Mesothelial cell of epicardium (in vitro differentiated cells): ENCODE measurements around the gene PCNT. TPM values are rescaled to one million over a fixed set of nuclear protein-coding genes. Genes with fewer than 3 reads are reported as not detected.

Experiments
- DNase-seq, 2 experiments: peaks; one replicate each; pipeline ENCODE4 v3.0.0; 2021; ENCODE audit warnings: low spot score in 2 of 2; ENCODE audit not compliant: unreplicated experiment in 2 of 2
- H3K27ac Mint-ChIP-seq: 2 replicates; pipeline ENCODE4 v1.8.0; 2021; ENCODE audit warnings: mixed read lengths
- H3K27me3 Mint-ChIP-seq: 2 replicates; pipeline ENCODE4 v1.8.0; 2021; ENCODE audit warnings: low read depth, mixed read lengths
- H3K36me3 Mint-ChIP-seq: 2 replicates; pipeline ENCODE4 v1.8.0; 2021; ENCODE audit warnings: mixed read lengths
- H3K4me1 Mint-ChIP-seq: 2 replicates; pipeline ENCODE4 v1.8.0; 2021; ENCODE audit warnings: mixed read lengths
- H3K4me3 Mint-ChIP-seq: 2 replicates; pipeline ENCODE4 v1.8.0; 2021; ENCODE audit warnings: mild to moderate bottlenecking, moderate library complexity, mixed read lengths
- H3K9me3 Mint-ChIP-seq: 2 replicates; pipeline ENCODE4 v1.8.0; 2021; ENCODE audit warnings: mixed read lengths
- total RNA-seq: library from RNA; stranded (reverse); gene quantifications from 3 replicates; pipeline ENCODE4 v1.2.1, GENCODE V29; 2021
- TF ChIP-seq, protein P1 (sequence below): fragments of 200-600 bp; sonication (generic); IDR thresholded peaks from one replicate; pipeline ENCODE4 v1.5.0; 2021; ENCODE audit warnings: antibody characterized with exemption; ENCODE audit not compliant: unreplicated experiment

The PCNT gene
- total RNA-seq, 1 donor from 2014 or later: 41.8 TPM

DNA sequence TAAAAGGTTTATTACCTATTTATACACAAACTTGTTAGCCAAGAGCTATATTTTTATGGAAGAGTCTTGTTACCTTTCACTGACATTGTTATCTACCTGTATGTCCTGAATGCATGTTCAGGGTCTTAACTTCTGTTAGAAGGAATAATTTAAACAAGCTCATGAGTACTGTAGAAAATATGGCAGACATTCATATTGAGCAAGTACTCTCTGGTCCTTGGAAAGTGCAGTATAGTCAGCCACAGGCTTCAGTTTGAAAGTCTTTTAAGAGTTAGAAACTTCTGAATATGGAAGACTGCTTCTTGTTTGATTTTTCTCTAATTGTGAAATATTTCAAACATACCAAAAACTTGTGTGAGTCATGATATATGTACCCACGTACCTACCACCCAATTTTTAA lies 151.3 kb downstream of the PCNT start:
- Mint-ChIP-seq H3K27ac (no peak overlapping the region), H3K4me3 (no peak overlapping the region), H3K27me3 (no peaks in the 10 kb centered on the region), H3K4me1 (no peaks in the 10 kb centered on the region), H3K36me3 (peaks cover 8% of the 10 kb centered on the region), H3K9me3 (peaks cover 3% of the 10 kb centered on the region)
- DNase-seq: no peak
- TF ChIP-seq, protein P1, sequence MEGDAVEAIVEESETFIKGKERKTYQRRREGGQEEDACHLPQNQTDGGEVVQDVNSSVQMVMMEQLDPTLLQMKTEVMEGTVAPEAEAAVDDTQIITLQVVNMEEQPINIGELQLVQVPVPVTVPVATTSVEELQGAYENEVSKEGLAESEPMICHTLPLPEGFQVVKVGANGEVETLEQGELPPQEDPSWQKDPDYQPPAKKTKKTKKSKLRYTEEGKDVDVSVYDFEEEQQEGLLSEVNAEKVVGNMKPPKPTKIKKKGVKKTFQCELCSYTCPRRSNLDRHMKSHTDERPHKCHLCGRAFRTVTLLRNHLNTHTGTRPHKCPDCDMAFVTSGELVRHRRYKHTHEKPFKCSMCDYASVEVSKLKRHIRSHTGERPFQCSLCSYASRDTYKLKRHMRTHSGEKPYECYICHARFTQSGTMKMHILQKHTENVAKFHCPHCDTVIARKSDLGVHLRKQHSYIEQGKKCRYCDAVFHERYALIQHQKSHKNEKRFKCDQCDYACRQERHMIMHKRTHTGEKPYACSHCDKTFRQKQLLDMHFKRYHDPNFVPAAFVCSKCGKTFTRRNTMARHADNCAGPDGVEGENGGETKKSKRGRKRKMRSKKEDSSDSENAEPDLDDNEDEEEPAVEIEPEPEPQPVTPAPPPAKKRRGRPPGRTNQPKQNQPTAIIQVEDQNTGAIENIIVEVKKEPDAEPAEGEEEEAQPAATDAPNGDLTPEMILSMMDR: no peak

DNA sequence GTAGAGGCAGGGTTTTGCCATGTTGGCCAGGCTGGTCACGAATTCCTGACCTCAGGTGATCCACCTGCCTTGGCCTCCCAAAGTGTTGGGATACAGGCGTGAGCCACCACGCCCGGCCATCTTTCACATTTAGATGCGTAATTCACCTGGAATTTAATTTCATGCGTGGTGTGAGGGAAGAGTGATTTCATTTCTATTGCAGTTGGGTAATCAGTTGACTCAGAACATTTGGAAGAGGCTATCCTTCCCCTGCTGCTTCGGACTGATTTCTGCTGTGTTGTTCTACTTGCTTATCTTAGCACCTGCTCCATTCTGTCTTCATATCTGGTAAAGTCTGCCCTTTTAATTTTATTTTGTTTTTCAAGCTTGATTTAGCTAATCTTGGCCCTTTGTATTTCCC lies 153.8 kb downstream of the PCNT start:
- Mint-ChIP-seq H3K4me1 (no peaks in the 10 kb centered on the region), H3K36me3 (peaks cover 11% of the 10 kb centered on the region), H3K27me3 (no peaks in the 10 kb centered on the region), H3K27ac (no peak overlapping the region), H3K4me3 (no peak overlapping the region), H3K9me3 (peaks cover 3% of the 10 kb centered on the region)
- DNase-seq: no peak
- TF ChIP-seq, protein P1: no peak

DNA sequence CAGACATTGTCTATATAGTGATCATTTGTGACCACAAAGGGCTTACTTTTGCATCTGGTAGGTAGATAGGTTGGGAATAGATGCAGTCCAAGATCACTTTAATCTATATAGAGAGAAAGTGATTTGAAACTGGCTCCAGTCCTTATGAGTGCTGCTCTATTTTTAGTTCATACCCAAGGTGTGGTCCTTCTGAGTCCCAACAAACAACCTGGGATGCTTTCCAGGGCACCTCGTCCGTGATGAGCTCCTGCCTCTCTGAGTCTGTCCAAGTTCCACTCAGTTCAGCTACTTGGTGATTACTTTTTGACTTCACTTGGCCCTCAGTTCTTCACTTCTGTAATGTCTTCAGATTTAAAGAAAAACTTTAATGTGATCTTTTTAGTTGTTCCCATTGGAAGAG lies 155.0 kb downstream of the PCNT start:
- Mint-ChIP-seq H3K4me3 (no peak overlapping the region), H3K4me1 (no peaks in the 10 kb centered on the region), H3K36me3 (peaks cover 11% of the 10 kb centered on the region), H3K27me3 (no peaks in the 10 kb centered on the region), H3K9me3 (peaks cover 3% of the 10 kb centered on the region), H3K27ac (no peak overlapping the region)
- DNase-seq: no peak
- TF ChIP-seq, protein P1: no peak

DNA sequence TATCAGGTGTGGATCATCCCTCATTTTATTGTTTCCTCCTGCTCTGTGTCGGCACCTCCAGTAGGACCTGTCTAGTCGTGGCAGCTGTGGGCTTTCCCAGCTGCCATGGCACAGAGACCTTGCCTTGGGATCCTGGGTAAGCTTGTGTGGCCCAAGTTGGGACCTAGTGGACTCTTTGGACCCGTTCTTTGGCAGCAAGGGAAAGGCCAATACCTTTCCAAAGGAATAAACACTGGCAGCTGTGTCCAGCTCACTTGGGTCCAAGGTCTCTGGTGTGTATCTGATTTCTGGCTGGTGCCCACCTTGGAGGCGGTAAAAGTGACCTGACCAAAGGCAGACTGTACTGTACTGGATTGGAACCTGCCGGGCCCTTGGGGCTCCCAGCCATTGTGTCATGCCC lies 156.5 kb downstream of the PCNT start:
- no peak for DNase-seq
- TF ChIP-seq, protein P1: no peak
- Mint-ChIP-seq H3K27ac (no peak overlapping the region), H3K4me3 (no peak overlapping the region), H3K9me3 (peaks cover 3% of the 10 kb centered on the region), H3K4me1 (no peaks in the 10 kb centered on the region), H3K27me3 (no peaks in the 10 kb centered on the region), H3K36me3 (peaks cover 16% of the 10 kb centered on the region)

DNA sequence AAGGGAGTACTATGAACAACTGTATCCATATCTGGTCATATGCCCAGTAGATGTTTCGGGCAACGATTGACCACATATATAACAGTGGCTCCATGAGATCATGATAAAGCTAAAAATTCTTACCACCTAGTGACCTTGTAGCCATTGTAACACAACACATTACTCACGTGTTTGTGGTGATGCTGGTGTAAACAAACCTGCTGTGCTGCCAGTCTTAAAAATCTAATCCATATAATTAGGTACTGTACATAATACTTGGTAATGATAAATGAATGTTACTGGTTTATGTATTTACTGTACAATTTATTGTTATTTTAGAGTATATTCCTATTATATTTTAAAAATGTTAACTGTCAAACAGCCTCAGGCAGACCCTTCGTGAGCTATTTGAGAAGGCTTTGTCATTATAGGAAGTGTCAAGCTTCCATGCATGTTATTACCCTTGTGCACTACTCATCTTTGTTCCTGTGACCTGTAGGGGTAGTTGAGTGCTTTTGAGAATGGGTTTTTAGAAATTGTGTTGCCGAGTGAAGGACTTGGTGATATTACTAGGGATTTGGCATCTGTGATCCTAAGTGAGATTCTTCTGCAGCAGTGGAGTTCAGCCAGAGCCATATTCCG lies 158.4 kb downstream of the PCNT start:
- Mint-ChIP-seq H3K9me3 (no peaks in the 10 kb centered on the region), H3K36me3 (peaks cover 20% of the 10 kb centered on the region), H3K27me3 (no peaks in the 10 kb centered on the region), H3K4me3 (no peak overlapping the region), H3K27ac (no peak overlapping the region), H3K4me1 (no peaks in the 10 kb centered on the region)
- DNase-seq: no peak
- TF ChIP-seq, protein P1: no peak

DNA sequence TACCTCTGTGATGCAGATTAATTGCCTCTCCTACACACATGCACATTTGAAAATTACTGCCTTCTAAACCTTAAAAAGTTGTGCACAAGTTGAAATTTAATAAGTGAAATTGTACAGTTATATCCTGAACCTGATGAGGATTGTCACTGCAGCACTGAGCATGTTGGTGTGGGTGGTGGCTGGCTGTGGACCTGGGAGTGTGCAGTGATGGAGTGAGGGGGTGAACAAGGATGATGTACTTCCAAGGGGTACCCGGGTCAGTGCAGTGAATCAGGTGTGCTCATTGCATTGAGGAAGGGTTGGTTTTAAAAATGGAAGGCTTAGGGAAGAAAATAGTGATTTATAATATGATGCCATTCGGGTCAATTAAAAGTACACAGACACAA lies 158.9 kb downstream of the PCNT start:
- TF ChIP-seq, protein P1: no peak

More for the DNA sequence above, 158.9 kb downstream of the PCNT start:
- no peak overlapping the region for H3K4me3 Mint-ChIP-seq
- H3K27me3 Mint-ChIP-seq: no peaks in the 10 kb centered on the region
- H3K36me3 Mint-ChIP-seq: peaks cover 17% of the 10 kb centered on the region
- H3K9me3 Mint-ChIP-seq: no peaks in the 10 kb centered on the region
- H3K4me1 Mint-ChIP-seq: no peaks in the 10 kb centered on the region
- no peak for DNase-seq
- no peak overlapping the region for H3K27ac Mint-ChIP-seq
